HG02623 (cell line): ENCODE data around the gene FOXB1.

ENCODE experiments used
- ATAC-seq: cut with Tn5 transposase; IDR thresholded peaks from one replicate; pipeline ENCODE4 v1.9.1; 2021; ENCODE audit warnings: moderate library complexity; ENCODE audit not compliant: unreplicated experiment

FOXB1 gene

DNA sequence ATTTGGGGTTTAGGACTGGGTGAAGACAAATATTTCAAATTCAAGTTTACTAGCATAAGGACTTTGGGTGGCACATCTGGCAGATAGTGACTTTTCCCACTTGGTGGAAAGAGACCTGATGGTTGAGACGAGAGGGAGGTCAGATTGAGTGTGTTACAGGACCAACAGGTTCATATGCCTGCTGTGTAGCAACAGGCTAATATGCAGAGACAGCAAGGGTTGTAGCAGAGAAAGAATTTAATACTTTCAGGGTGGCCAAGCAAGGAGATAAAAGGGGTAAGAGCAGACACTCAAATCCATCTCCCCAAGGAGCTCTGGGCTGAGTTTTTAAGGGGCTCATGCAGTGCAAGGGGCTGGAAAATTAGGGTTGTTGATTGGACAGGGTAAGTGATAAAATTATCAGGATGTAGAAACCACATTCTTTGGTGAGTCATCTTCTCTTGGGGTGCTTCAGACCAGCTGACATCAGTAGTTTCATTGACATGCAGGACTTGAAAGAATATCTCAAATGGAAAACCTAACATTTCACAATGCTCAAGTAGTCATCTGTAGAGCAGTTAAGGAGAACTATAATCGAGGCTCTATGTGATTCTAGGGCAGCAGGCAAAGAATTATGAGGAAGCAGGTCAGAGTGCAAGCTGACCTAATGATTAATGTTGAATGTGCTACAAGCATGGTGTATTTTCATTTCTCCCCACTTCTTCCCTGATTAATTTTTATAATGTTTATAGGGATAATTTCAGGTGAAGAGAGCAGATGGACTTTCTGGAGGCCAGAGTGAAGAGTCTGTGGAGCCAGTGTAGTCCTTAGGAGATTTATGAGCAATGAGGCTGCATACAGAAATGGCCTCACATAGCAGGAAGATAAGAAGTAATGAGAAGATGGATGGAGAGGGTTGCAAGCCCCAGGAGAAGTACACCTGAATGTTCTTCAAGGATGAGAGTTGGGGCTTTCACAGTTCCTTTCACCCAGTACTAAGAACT is 13.7 kb downstream of the FOXB1 start:
- no peak for ATAC-seq

DNA sequence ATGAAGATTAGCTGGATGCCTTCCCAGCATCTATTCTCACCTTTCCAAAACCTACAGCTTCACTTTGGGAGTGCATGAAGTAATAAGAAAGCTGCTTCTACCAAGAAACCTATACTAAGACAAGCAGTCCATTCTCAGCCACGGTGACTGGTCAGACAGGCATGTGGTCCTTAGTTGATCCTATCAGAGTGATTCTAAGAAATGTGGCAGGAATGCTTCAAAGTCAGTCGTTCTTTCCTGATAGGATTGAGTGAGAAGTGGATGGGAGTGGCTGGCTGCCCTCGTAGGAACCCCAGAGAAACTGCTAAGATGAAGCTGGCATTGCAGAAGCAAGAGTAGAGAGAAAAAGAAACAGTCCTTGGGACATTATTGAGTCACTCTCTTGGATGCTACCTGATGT is 16.6 kb downstream of the FOXB1 start:
- no peak for ATAC-seq

DNA sequence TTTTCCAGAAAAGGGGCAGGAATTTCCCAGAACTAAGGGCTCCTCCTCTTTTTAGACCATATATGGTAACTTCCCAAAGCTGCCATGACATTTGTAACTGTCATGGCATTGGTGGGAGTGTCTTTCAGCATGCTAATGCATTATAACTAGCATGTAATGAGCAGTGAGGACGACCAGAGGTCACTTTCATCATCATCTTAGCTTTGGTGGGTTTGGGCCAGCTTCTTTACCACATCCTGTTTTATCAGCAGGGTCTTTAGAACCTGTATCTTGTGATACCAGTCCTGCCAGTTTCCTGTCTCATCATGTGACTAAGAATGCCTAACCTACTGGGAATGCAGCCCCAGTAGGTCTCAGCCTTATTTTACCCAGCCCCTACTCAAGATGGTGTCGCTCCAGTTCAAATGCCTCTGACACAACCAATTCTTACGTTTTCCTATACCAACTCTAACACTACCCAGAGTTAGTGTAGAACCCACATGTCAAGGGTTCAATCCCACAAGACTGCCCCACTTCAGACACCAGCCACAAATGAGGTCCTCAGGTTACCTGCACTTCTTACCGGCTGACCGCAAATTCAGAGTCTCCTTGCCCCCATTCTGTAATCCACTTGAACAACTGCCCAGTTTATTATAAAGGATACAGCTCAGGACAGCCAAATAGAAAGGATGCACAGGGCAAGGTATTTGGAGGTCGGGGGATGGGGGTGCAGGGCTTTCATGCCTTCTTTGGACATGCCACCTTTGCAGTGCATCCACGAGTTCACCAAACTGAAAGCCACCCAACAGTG is 17.7 kb downstream of the FOXB1 start:
- no peak for ATAC-seq

DNA sequence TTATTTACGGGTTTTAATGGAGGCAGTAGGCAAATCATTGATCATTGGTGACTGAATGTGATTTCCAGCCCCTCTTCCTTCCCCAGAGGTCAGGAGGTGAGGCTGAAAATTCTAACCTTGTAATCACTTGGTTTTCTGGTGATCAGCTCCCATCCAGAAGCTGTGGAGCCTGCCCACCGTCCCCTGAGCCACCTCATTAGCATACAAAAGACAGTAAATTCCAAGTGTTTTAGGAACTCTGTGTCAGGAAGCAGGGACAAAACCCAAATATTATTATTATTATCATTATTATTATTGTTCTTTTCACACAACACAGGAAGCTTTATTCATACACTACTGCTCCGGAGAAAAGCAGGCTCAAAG is 18.2 kb downstream of the FOXB1 start:
- no peak for ATAC-seq

DNA sequence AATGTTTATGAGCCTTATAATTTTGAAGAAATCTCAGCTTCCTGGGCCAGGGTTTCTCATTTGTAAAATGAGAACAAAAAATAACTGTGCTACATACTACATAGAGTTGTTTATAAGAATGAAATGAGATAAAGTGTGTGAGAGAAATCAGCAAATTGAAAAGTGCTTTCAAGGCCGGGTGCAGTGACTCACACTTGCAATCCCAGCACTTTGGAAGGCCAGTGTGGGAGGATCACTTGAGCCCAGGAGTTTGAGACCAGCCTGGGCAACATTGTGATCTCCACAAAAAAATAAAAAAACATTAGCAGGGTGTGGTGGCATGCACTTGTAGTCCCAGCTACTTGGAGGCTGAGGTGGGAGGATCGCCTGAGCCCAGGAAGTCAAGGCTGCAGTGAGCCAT is 22.4 kb downstream of the FOXB1 start:
- no peak for ATAC-seq

DNA sequence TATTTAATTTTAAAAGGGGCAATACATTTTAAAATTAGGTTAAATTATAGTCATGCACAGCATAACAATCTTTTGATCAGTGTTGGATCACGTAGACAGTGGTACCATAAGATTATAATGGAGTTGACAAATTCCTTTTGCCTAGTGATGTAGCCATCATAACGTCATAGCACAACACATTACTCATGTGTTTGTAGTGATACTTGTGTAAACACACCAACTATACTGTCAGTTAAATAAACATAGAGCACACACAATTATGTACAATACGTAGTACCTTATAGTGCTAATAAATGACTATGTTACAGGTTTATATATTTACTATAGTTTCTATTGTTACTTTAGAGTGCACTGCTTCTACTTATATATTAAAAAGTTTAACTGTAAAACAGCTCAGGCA is 31.2 kb downstream of the FOXB1 start:
- no peak for ATAC-seq

DNA sequence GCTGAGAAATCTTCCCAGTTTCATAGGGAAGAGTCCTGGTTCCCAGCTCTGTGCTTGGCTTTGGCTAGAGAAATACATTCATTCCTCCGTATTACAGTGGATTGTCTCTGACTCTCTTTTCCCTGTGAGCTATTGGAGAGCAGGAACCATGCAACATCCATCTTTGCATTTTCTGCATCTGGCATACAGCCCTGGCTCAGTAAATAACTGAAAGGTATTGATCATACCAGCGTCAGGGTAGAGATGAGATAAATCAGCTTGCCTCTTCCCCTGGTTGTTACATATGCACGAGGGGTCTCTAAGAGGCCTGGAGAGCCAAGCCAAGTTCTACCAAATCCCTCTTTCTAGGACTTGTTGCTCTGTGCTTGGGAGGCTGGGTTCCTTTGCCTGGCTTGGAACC is 35.2 kb downstream of the FOXB1 start:
- no peak for ATAC-seq

DNA sequence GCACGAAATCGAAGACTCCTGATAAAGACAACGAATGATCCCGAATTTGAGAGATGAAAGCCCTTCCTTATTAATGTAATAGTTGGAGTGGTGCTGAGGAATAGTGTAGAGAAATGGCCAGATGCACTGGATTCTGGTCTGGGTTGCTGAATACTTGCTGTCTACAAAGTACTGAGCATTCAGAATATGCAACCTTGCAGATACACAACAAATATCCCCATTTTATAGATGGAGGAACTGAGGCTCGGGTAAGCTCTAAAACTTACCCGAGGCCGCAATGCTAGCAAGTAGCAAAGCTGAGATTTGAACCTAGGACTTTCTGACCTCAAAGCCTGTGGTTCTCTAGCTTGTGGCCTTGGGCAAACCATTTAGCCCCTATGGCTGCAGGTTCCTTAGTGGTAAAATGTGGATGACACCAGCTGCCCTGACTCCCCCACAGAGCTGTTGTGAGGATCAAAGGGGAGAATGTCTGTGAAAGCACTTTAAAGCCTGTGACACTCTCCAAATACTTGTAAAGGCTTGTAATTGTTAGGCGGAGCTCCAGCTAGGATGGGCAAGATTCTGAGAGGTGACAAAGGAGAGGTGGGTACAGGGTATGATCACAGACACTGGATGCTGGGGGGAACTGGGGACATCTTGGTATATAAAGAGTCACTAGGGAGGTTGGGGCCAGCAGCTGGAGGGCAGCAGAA is 39.8 kb downstream of the FOXB1 start:
- ATAC-seq, result no peak

DNA sequence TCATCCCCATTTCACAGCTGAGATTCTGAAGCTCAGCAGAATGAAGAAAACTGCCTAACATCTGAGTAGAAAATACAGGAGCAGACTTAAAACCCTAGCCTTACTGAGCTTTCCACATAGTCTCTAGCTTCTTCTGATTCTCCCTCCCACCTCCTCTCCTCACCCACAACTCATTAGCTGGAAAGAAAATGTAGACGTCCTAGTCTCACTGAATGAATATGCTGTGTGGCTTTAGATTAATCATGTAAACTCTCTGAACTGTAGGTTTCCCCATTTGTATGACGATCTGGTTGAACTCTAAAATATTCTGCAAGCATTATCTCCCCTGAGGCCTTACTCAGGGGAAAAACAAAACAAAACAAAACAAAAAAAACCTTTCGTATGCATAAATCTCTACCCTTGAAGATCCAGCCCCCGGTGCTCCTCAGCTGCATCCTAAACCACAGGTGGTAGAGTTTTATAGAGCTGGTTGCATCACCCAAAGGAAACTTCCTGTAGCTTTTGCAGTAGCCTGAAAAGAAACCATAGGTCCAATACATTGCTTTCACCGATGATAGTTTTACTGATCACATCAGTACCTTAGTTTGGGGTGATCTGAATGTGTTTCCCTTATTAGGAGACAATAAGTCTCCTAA is 40.6 kb downstream of the FOXB1 start:
- no peak for ATAC-seq

DNA sequence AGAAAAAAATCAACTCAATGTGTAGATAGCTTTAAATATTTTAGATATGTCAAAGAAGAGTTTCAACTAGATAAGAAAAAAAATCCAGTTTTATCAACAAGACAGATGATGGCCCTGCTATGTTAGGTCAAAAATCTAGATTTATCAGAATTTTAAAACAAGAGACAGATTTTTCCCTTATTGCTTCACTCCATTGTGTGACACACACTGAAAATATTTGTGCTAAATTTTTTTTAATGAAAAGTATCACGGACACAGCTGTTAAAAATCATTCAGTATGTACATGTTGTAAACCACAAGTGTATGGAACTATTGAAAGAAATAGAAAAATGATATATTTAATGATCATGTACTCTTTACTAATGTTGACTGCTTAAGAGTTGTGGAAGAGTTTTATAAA is 43.6 kb downstream of the FOXB1 start:
- no peak for ATAC-seq

DNA sequence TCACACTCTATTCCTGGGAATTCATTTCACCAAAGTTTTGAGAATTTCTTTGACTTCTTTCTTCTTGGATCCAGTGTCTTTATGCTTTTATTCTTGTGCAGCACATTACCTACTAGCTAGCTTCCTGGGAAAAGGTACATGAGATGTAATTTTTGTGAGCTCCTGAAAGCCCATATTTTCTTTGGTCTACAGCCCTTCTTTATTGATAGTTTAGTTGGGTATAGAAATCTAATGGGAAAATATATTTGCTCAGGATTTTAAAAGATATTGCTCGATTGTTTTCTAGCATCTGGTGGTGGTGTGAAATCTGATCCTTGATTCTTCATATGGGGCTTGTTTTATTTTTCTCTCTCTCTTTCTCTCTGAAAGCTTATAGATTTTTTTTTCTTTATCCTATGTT is 45.8 kb downstream of the FOXB1 start:
- no peak for ATAC-seq

DNA sequence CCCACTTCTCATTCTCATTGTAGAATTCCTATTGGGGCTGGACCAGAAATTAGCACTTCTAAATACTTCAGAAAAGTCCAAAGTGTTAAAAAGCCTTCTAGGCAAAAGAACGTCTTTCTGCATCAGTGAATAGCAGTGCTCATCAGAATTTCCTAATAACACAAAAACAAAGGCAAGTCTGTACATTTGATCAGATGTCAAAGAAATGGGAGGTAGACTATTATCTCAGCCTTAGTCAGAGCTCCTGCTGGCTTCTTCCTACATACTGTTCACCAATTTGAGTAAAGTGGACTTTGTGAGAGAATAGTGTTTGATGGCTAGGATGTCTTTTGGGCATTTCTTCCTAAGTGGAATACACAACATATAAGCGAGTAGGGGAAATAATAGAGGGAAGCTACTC is 48.7 kb downstream of the FOXB1 start:
- ATAC-seq, result no peak

DNA sequence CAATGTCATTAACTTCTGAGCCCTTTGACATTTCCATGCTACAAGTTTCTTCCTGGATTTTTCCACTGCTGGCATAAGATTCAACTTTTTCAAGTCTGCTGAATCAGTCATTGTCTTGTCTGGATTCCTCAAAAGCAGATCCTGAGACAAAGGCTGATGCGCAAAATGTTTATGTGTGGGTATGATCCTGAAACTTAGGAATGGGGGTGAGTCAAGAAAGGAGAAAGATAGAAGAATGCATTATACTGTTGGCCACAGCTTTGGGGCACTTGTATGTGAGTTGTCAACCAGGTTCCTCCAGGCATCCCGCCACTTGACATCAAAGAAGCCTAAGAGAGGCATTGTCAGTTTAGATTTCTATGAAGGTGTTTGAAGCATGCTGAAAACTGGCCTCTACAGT is 50.4 kb downstream of the FOXB1 start:
- no peak for ATAC-seq
